GM12892 (cell line): ENCODE results near the gene CORO1C.

ENCODE experiments used
- DNase-seq: peaks from one replicate; pipeline ENCODE4 v3.0.0; 2011; ENCODE audit not compliant: insufficient read length
- FAIRE-seq: peaks from 2 replicates; lab custom pipeline; 2011; peaks lifted over from hg19 to GRCh38; lab: Jason Lieb, UNC
- POLR2A ChIP-seq: IDR thresholded peaks from 2 replicates; pipeline ENCODE4 v1.6.1; 2011; ENCODE audit warnings: low read depth, low read length, control low read depth
- POLR2AphosphoS5 ChIP-seq: IDR thresholded peaks from 2 replicates; pipeline ENCODE4 v1.6.1; 2011; ENCODE audit warnings: low read depth, low read length, control low read depth
- TAF1 ChIP-seq: IDR thresholded peaks from 2 replicates; pipeline ENCODE4 v1.6.1; 2011; ENCODE audit warnings: low read depth, mild to moderate bottlenecking, control low read depth, low read length, borderline replicate concordance

Gene CORO1C

GRCh38 chr12:108700833-108701541 lies 30.3 kb downstream of the CORO1C start:
- FAIRE-seq (no peak), DNase-seq (no peak)
- TF ChIP-seq POLR2AphosphoS5 (no peak), TAF1 (no peak), POLR2A (no peak)

GRCh38 chr12:108699955-108700563 lies 31.3 kb downstream of the CORO1C start:
- no peak for TF ChIP-seq POLR2AphosphoS5
- TF ChIP-seq TAF1: no peak
- DNase-seq: no peak
- FAIRE-seq: no peak

GRCh38 chr12:108697905-108698304 lies 33.4 kb downstream of the CORO1C start:
- TF ChIP-seq POLR2AphosphoS5 (no peak), TAF1 (no peak), POLR2A (no peak)
- no peak for DNase-seq
- FAIRE-seq: no peak

GRCh38 chr12:108696996-108697290 lies 34.4 kb downstream of the CORO1C start:
- DNase-seq: no peak
- FAIRE-seq: no peak
- TF ChIP-seq POLR2AphosphoS5 (no peak), POLR2A (no peak), TAF1 (no peak)

GRCh38 chr12:108696111-108696995 lies 35.0 kb downstream of the CORO1C start:
- FAIRE-seq (no peak), DNase-seq (no peak)
- no peak for TF ChIP-seq TAF1
- TF ChIP-seq POLR2AphosphoS5: no peak

- DNase-seq (no peak), FAIRE-seq (no peak)
- no peak for TF ChIP-seq POLR2AphosphoS5
- no peak for TF ChIP-seq TAF1
- TF ChIP-seq POLR2A: no peak
Measured at GRCh38 chr12:108694812-108695278, 36.5 kb downstream of the CORO1C start.

- no peak for TF ChIP-seq POLR2A
- TF ChIP-seq TAF1: no peak
- TF ChIP-seq POLR2AphosphoS5: no peak
- FAIRE-seq: no peak
- DNase-seq: no peak
Measured at GRCh38 chr12:108693751-108694150, 37.6 kb downstream of the CORO1C start.

- TF ChIP-seq POLR2A (no peak), TAF1 (no peak), POLR2AphosphoS5 (no peak)
- DNase-seq: no peak
- FAIRE-seq: no peak
Measured at GRCh38 chr12:108693186-108693730, 38.1 kb downstream of the CORO1C start.

GRCh38 chr12:108691998-108692808 lies 39.1 kb downstream of the CORO1C start:
- DNase-seq (no peak), FAIRE-seq (peak; percentile 46)
- TF ChIP-seq TAF1 (no peak), POLR2A (no peak), POLR2AphosphoS5 (peak; percentile 65; the same call in 1 of the 2 replicates)

GRCh38 chr12:108691175-108691997 lies 39.9 kb downstream of the CORO1C start:
- DNase-seq (no peak), FAIRE-seq (peak; percentile 87)
- TF ChIP-seq POLR2A (peak; percentile 74), POLR2AphosphoS5 (peak; percentile 49), TAF1 (peak; percentile 75; the same call in 1 of the 2 replicates)
